Measurements from ENCODE around the gene TTC16. TPM values are rescaled to one million over a fixed set of nuclear protein-coding genes. Genes with fewer than 3 reads are reported as not detected.

The TTC16 gene, protein sequence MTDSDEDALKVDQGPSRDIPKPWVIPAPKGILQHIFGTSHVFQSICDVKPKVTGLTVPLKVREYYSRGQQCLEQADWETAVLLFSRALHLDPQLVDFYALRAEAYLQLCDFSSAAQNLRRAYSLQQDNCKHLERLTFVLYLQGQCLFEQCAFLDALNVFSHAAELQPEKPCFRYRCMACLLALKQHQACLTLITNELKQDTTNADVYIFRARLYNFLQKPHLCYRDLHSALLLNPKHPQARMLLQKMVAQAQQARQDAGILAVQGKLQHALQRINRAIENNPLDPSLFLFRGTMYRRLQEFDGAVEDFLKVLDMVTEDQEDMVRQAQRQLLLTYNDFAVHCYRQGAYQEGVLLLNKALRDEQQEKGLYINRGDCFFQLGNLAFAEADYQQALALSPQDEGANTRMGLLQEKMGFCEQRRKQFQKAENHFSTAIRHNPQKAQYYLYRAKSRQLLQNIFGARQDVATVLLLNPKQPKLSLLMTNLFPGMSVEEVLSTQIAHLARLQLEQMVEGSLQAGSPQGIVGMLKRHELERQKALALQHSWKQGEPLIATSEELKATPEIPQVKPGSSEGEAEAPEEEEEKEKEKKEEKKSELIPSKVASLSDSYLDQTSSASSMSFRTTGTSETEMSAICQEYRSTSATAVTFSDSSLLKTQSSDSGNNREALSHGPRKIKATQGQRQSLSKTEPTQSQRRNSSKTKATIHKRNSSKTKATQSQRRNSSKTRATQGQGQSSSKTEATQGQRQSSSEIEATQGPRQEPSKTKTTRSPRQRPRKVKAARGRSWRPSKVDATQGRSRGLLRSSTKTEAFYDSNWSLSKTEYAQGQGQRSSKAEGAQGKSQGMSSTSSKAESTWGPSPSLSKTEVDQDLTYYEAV
- total RNA-seq, result not detected in 2 replicates

DNA sequence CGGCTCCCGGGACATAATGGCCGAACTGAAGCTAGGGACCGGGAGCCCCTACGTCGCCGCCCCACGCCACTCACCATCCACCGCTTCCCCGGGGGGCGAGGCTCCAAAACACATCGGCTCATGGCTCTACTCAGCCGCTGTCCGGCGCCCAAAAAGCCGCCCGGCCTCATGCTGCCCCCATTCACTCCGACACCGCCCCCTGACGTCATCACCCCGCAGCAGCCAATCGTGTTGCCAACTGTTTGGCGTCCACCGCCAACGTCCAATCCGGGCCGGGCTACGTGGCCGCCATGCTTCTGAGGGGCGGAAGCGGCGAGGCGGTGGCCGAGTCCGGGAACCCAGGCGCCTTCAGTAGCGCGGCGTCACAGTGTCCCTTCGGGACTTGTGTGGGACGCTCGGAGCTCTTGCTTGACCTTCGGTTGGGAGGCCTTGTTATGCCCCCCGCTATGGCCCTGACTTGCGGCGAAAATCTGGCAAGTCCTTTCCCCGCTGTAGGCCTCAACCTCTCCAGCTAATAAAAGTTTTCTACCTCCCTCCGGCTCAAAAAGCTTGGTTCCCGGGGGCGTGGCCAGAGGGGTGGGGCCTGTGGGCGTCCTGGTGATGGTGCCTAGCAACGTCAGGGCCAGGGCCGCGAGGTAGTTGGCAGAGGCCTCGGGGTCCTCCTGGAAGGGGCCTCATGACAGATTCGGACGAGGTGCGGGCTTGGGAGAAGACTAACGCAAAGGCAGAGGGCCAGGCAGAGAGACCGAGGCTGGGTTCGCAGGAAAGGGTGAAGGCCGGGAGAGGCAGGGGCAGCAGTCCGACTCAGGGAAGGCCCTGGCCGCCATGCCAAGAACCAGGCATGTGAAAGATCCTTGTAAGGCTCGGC is at the start of gene TTC16, which contains the start of gene PTRH1:
TTC16 (plus strand) TSS at position 610 of the 868 bp plus-strand sequence; CDS start at position 677, 67 bp downstream.
PTRH1 (minus strand) TSS at position 194 of the 868 bp plus-strand sequence; CDS start at position 170, 24 bp downstream.
- TF ChIP-seq, protein P1, sequence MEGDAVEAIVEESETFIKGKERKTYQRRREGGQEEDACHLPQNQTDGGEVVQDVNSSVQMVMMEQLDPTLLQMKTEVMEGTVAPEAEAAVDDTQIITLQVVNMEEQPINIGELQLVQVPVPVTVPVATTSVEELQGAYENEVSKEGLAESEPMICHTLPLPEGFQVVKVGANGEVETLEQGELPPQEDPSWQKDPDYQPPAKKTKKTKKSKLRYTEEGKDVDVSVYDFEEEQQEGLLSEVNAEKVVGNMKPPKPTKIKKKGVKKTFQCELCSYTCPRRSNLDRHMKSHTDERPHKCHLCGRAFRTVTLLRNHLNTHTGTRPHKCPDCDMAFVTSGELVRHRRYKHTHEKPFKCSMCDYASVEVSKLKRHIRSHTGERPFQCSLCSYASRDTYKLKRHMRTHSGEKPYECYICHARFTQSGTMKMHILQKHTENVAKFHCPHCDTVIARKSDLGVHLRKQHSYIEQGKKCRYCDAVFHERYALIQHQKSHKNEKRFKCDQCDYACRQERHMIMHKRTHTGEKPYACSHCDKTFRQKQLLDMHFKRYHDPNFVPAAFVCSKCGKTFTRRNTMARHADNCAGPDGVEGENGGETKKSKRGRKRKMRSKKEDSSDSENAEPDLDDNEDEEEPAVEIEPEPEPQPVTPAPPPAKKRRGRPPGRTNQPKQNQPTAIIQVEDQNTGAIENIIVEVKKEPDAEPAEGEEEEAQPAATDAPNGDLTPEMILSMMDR (IDR thresholded peaks at IDR 0.05; ENCODE audit: insufficient read depth, low read depth, low read length), result no peak

DNA sequence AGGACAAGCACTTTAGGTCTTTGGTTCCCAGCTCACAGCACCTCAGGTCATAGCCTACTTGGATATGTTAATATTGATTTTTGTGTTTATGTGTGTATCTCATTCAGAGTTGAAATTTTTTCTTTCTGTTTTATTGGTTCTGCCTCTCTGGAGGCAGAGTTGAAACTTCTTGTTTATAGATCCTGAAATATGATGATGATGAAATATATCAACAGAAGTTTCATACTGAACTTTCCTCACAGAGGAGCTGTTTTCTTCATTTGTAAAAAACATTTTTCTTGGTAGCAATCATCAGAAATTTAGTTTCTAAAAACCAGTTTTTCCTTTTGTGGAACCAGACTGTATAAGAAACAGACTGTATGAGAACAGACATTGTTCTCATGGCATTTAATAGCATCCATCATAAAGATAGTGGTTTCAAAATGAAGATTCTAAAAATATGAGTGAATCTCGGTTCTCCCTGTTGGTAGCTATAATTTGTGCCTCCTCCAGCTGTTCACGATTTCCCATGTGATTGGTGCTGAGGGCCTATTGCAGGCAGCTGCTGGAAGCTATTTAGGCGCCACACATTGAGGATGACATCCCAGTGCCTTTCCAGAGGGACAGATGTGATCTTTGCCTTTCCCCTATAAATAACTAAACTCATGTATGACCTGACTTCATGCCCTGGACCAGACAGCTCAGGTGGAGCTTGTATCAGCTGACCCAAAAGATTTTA is 48.6 kb upstream of the TTC16 start:
- peak; percentile 33 for DNase-seq (ENCODE audit: low read depth)
- TF ChIP-seq, protein P1 (IDR thresholded peaks at IDR 0.05; ENCODE audit: insufficient read depth, low read depth, low read length), result no peak
- no peak overlapping the region for H3K4me3 ChIP-seq (ENCODE audit: low read depth, low read length)

More for the DNA sequence above, at the start of gene TTC16, which contains the start of gene PTRH1:
- peak within 1 kb of the TSS; percentile 71 for H3K4me3 ChIP-seq (ENCODE audit: low read depth, low read length)
- peak; percentile 96 for DNase-seq (ENCODE audit: low read depth)

DNA sequence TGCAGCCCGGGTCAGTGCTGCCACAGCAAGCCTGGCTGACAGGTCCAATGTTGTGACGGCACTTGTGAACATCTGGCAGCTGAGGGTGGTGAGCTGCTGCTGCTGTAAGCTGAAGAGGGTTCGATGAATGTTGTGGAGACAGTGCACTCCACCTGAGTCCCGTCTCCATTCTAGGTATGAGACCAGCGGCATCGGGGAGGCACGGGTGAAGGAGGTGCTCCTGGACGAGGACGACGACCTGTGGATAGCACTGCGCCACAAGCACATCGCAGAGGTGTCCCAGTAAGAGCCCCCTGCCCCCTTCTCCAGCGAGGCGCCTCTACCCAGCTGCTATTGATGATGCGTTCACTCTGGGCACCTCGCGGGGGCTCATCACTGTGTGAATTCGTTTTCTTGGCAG is 48.0 kb upstream of the TTC16 start:
- no peak overlapping the region for H3K4me3 ChIP-seq (ENCODE audit: low read depth, low read length)
- DNase-seq (ENCODE audit: low read depth), result no peak
- TF ChIP-seq, protein P1 (IDR thresholded peaks at IDR 0.05; ENCODE audit: insufficient read depth, low read depth, low read length), result no peak

DNA sequence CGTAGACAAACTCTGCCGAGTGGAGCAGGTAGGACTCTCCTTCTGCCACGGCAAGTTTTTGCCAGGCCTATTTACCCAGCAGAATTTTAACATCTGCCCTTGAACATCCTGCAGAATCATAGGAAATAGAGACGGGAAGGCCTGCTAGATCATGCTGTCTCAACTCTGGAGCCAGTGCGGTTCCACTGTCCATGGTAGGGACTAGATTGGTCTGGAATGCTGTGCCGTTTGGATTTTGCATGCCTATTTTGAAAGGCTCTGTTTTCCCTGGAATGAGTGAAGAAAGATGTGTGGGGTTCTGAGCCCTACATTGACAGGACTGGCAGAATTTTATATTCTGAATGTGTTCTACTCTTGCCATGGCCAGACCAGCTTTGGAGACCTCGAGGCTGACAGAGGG is 42.6 kb upstream of the TTC16 start:
- TF ChIP-seq, protein P1 (IDR thresholded peaks at IDR 0.05; ENCODE audit: insufficient read depth, low read depth, low read length), result no peak
- DNase-seq (ENCODE audit: low read depth), result no peak
- H3K4me3 ChIP-seq (ENCODE audit: low read depth, low read length), result no peak overlapping the region

DNA sequence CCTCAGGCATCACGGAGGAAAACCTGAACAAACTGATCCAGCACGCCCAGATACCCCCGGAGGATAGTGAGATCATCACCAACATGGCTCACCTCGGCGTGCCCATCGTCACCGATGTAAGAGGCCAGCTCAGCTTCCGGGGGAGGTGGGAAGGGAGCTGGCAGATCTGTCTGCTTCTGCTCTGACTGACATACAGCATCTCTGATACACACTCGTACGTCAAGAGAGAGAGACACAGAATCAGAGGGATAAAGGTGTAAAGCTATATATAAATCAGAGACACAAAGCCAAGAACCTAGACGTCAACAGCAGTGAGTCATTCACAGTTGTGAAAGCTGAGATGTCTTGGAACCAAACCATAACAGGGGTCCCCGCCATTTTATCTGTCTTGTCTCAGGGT is 39.2 kb upstream of the TTC16 start:
- TF ChIP-seq, protein P1 (IDR thresholded peaks at IDR 0.05; ENCODE audit: insufficient read depth, low read depth, low read length), result no peak
- DNase-seq (ENCODE audit: low read depth), result no peak
- H3K4me3 ChIP-seq (ENCODE audit: low read depth, low read length), result no peak overlapping the region
